ACC112 (cell line): ENCODE results near the gene PTCH2.
A peak's percentile ranks its signal among the peaks of the same experiment; 100 is the strongest.

Experiments used
- H2AFZ ChIP-seq: fragments of 200-600 bp; sonication (generic); one replicate; pipeline ENCODE4 v1.6.0; 2017; ENCODE audit warnings: antibody characterized with exemption, low read length; ENCODE audit not compliant: unreplicated experiment
- H3K27ac ChIP-seq: fragments of 200-600 bp; sonication (generic); 2 replicates; pipeline ENCODE4 v1.5.1; 2014; ENCODE audit warnings: low read depth, mild to moderate bottlenecking, antibody characterized with exemption, low read length, moderate library complexity
- H3K27me3 ChIP-seq: fragments of 200-600 bp; sonication (generic); 2 replicates; pipeline ENCODE4 v1.6.1; 2014; ENCODE audit warnings: mild to moderate bottlenecking, antibody characterized with exemption, low read length, moderate library complexity, mixed read lengths; ENCODE audit not compliant: insufficient read depth
- H3K36me3 ChIP-seq: fragments of 200-600 bp; sonication (generic); 2 replicates; pipeline ENCODE4 v1.6.1; 2016; ENCODE audit warnings: mild to moderate bottlenecking, antibody characterized with exemption, low read length, moderate library complexity, mixed read lengths; ENCODE audit not compliant: insufficient read depth
- H3K4me1 ChIP-seq: fragments of 200-600 bp; sonication (generic); one replicate; pipeline ENCODE4 v1.6.1; 2016; ENCODE audit warnings: low read length, mixed read lengths; ENCODE audit not compliant: insufficient read depth, unreplicated experiment, control insufficient read depth
- H3K4me3 ChIP-seq: fragments of 200-600 bp; sonication (generic); 2 replicates; pipeline ENCODE4 v1.5.1; 2014; ENCODE audit warnings: mild to moderate bottlenecking, low read depth, low read length
- H3K79me2 ChIP-seq: fragments of 200-600 bp; sonication (generic); one replicate; pipeline ENCODE4 v1.6.0; 2016; ENCODE audit warnings: low read length; ENCODE audit not compliant: control insufficient read depth, unreplicated experiment, insufficient read depth

Gene PTCH2

GRCh38 chr1:44777547-44777946 is 65.5 kb downstream of the PTCH2 start:
- Histone ChIP-seq H3K79me2 (peaks cover 45% of the 10 kb centered on the region), H3K4me1 (peaks cover 12% of the 10 kb centered on the region), H3K27me3 (no peaks in the 10 kb centered on the region), H3K27ac (no peak overlapping the region), H3K36me3 (peaks cover 27% of the 10 kb centered on the region; the same call in 1 of the 2 replicates), H3K4me3 (peak overlapping the region; percentile 87), H2AFZ (no peak overlapping the region)

- Histone ChIP-seq H3K79me2 (peaks cover 45% of the 10 kb centered on the region), H3K27ac (peak overlapping the region; percentile 78; the same call in 1 of the 2 replicates), H3K36me3 (peaks cover 27% of the 10 kb centered on the region; the same call in 1 of the 2 replicates)
Measured at GRCh38 chr1:44776730-44777068, 66.4 kb downstream of the PTCH2 start.

GRCh38 chr1:44775930-44776729 is 66.9 kb downstream of the PTCH2 start:
- no peaks in the 10 kb centered on the region for H3K27me3 ChIP-seq
- H3K4me1 ChIP-seq, result peaks cover 12% of the 10 kb centered on the region
- peaks cover 27% of the 10 kb centered on the region; the same call in 1 of the 2 replicates for H3K36me3 ChIP-seq
- no peak overlapping the region for H2AFZ ChIP-seq
- peaks cover 45% of the 10 kb centered on the region for H3K79me2 ChIP-seq
- H3K4me3 ChIP-seq, result peak overlapping the region; percentile 87
- peak overlapping the region; percentile 78 for H3K27ac ChIP-seq

More at GRCh38 chr1:44776730-44777068, 66.4 kb downstream of the PTCH2 start:
- H2AFZ ChIP-seq, result no peak overlapping the region
- H3K4me3 ChIP-seq, result peak overlapping the region; percentile 87
- no peaks in the 10 kb centered on the region for H3K27me3 ChIP-seq
- H3K4me1 ChIP-seq, result peaks cover 12% of the 10 kb centered on the region

- Histone ChIP-seq H3K4me1 (peaks cover 12% of the 10 kb centered on the region), H3K27me3 (no peaks in the 10 kb centered on the region), H3K36me3 (peaks cover 27% of the 10 kb centered on the region; the same call in 1 of the 2 replicates), H3K79me2 (peaks cover 45% of the 10 kb centered on the region), H3K4me3 (peak within 1 kb of the TSS; percentile 87), H2AFZ (peak within 1 kb of the TSS; percentile 53), H3K27ac (peak within 1 kb of the TSS; percentile 78)
Measured at GRCh38 chr1:44775078-44775929, 67.7 kb downstream of the PTCH2 start, which contains the start of gene RPS8. RPS8 (plus strand) TSS chr1:44775540; CDS start chr1:44775597, 57 bp downstream.
